Keratinocyte (primary cell): ENCODE measurements around the gene RSKR. TPM values are rescaled to one million over a fixed set of nuclear protein-coding genes. Genes with fewer than 3 reads are reported as not detected.
"Not testable (repeated sequence)": the region's sequence is repeated elsewhere in the genome, so short reads cannot be mapped to it uniquely, and the experiment has no call there.

Experiments used
- DNase-seq: peaks from one replicate; pipeline ENCODE4 v3.0.0-alpha.2; 2011; ENCODE audit warnings: low read depth, missing footprints, low spot score
- FAIRE-seq: peaks from 2 replicates; lab custom pipeline; 2011; peaks lifted over from hg19 to GRCh38; lab: Jason Lieb, UNC
- H2AFZ ChIP-seq: 2 replicates; pipeline ENCODE4 v1.6.0; 2012; ENCODE audit warnings: low read length, control low read depth, inconsistent platforms; ENCODE audit not compliant: control insufficient read depth
- H3K27ac ChIP-seq: 2 replicates; pipeline ENCODE4 v1.5.1; 2011; ENCODE audit warnings: low read length; ENCODE audit not compliant: control insufficient read depth, insufficient read depth
- H3K27me3 ChIP-seq: 3 replicates; pipeline ENCODE4 v1.6.0; 2011; ENCODE audit warnings: low read length; ENCODE audit not compliant: control insufficient read depth, insufficient read depth; ENCODE audit errors: extremely low read depth
- H3K36me3 ChIP-seq, 2 experiments: 2 replicates in 1 of 2; 3 replicates in 1 of 2; pipeline ENCODE4 v1.5.1; 2011; ENCODE audit warnings: low read length in 2 of 2, mild to moderate bottlenecking in 1 of 2; ENCODE audit not compliant: control insufficient read depth in 2 of 2, insufficient read depth in 2 of 2; ENCODE audit errors: extremely low read depth in 1 of 2
- H3K4me1 ChIP-seq: 3 replicates; pipeline ENCODE4 v1.5.1; 2011; ENCODE audit warnings: low read length; ENCODE audit not compliant: control insufficient read depth, insufficient read depth; ENCODE audit errors: extremely low read depth
- H3K4me2 ChIP-seq: 3 replicates; pipeline ENCODE4 v1.6.0; 2011; ENCODE audit warnings: low read depth, low read length; ENCODE audit not compliant: control insufficient read depth, insufficient read depth; ENCODE audit errors: extremely low read depth
- H3K4me3 ChIP-seq, 3 experiments: fragments of 200-600 bp in 1 of 3; sonication (generic) in 1 of 3; 2 replicates in 2 of 3; 3 replicates in 1 of 3; pipeline ENCODE4 v1.5.1; 2011 to 2016; ENCODE audit warnings: low read length in 3 of 3, mild to moderate bottlenecking in 3 of 3, control low read depth in 2 of 3, inconsistent platforms in 1 of 3, low read depth in 1 of 3, mixed read lengths in 1 of 3, mixed run types in 1 of 3, moderate library complexity in 1 of 3; ENCODE audit not compliant: control insufficient read depth in 2 of 3, insufficient read depth in 2 of 3; ENCODE audit errors: extremely low read depth in 1 of 3
- H3K79me2 ChIP-seq: 2 replicates; pipeline ENCODE4 v1.6.0; 2012; ENCODE audit warnings: low read length; ENCODE audit not compliant: control insufficient read depth, insufficient read depth
- H3K9ac ChIP-seq: 3 replicates; pipeline ENCODE4 v1.6.0; 2011; ENCODE audit warnings: low read length; ENCODE audit not compliant: control insufficient read depth, insufficient read depth; ENCODE audit errors: extremely low read depth
- H3K9me1 ChIP-seq: 3 replicates; pipeline ENCODE4 v1.6.0; 2011; ENCODE audit warnings: low read length; ENCODE audit not compliant: control insufficient read depth, insufficient read depth; ENCODE audit errors: extremely low read depth
- H3K9me3 ChIP-seq: 2 replicates; pipeline ENCODE4 v1.5.1; 2012; ENCODE audit warnings: low read depth, low read length; ENCODE audit not compliant: control insufficient read depth
- H4K20me1 ChIP-seq: 3 replicates; pipeline ENCODE4 v1.6.0; 2011; ENCODE audit warnings: low read length; ENCODE audit not compliant: control insufficient read depth, insufficient read depth; ENCODE audit errors: extremely low read depth
- CTCF ChIP-seq, 3 experiments: IDR thresholded peaks in 1 of 3; conservative IDR thresholded peaks in 1 of 3; optimal IDR thresholded peaks in 1 of 3; 2 replicates in 2 of 3; 3 replicates in 1 of 3; pipeline versions ENCODE3 to v1.5.1; 2011; ENCODE audit warnings: low read length in 3 of 3, mild to moderate bottlenecking in 3 of 3, moderate library complexity in 2 of 3, control low read depth in 1 of 3, inconsistent platforms in 1 of 3; ENCODE audit not compliant: insufficient read depth in 2 of 3; ENCODE audit errors: extremely low read depth in 1 of 3
- EZH2 ChIP-seq: IDR thresholded peaks from one replicate; pipeline ENCODE4 v1.6.1; 2012; ENCODE audit warnings: inconsistent platforms, mild to moderate bottlenecking, low read length, moderate library complexity
- dilution Hi-C: fragments of 300-500 bp; cut with MboI; formaldehyde crosslinking; loops from one replicate; pipeline ENCODE4 v1.7.0; 2020; ENCODE audit warnings: low sequenced_read_pairs; ENCODE audit not compliant: extremely low pct_ligation_motif_present
- polyA plus RNA-seq, 5 experiments: library from polyadenylated mRNA; depleted of rRNA in 3 of 5; stranded (reverse) in 3 of 5; stranded (forward) in 1 of 5; unstranded in 1 of 5; fragments of >200 nt; gene quantifications; 1 replicate in 1 of 5; 2 replicates in 3 of 5; 3 replicates in 1 of 5; pipeline versions ENCODE4 v1.2.1 to v1.2.3, GENCODE V29; 2011 to 2012; ENCODE audit warnings: missing spikeins in 2 of 5, low read depth in 1 of 5, low replicate concordance in 1 of 5

The RSKR gene
- polyA plus RNA-seq, 1 donor (not counting 4 experiments of a cell fraction or from before 2014, with no cell fraction given): 6.6 TPM

DNA sequence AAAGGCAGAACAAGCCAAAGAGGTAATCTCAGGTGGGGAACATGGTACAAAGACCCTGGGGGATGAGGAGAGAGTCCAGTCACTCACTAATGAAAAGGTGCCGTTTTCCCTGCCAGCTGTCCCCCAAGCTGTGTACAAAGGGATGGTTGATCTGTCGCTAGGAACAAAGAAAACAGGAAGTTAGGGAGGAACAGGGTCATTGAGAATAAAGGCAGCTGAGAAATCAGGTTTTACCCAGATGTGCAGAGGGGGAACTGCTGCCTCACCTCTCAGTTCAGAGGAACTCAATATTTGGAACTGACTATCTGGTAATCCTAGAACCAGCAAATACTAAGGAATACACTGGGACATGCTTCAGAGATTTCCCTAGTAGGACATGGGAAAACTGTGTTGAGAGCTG lies 1.5 kb downstream of the RSKR start:
- no peak overlapping the region for H3K27ac ChIP-seq
- H3K27me3 ChIP-seq: no peaks in the 10 kb centered on the region
- dilution Hi-C loops: no loop called here
- no peaks in the 10 kb centered on the region for H3K9me3 ChIP-seq
- H2AFZ ChIP-seq: no peak overlapping the region
- no peak overlapping the region for H3K4me3 ChIP-seq
- no peak overlapping the region for H3K9ac ChIP-seq
- no peaks in the 10 kb centered on the region for H3K9me1 ChIP-seq
- FAIRE-seq (no peak), DNase-seq (no peak)
- H3K79me2 ChIP-seq: no peaks in the 10 kb centered on the region
- H3K4me2 ChIP-seq: no peak overlapping the region
- TF ChIP-seq CTCF (optimal IDR thresholded peaks at IDR 0.05 in 1 of 3, IDR thresholded peaks at IDR 0.05 in 1 of 3, conservative IDR thresholded peaks at IDR 0.05 in 1 of 3; ENCODE audit: extremely low read depth in 1 of 3, insufficient read depth in 2 of 3, low read length in 3 of 3): no peak
- no peaks in the 10 kb centered on the region for H4K20me1 ChIP-seq
- no peaks in the 10 kb centered on the region for H3K4me1 ChIP-seq
- H3K36me3 ChIP-seq: peaks cover 42 to 47% of the 10 kb centered on the region in 2 experiments

DNA sequence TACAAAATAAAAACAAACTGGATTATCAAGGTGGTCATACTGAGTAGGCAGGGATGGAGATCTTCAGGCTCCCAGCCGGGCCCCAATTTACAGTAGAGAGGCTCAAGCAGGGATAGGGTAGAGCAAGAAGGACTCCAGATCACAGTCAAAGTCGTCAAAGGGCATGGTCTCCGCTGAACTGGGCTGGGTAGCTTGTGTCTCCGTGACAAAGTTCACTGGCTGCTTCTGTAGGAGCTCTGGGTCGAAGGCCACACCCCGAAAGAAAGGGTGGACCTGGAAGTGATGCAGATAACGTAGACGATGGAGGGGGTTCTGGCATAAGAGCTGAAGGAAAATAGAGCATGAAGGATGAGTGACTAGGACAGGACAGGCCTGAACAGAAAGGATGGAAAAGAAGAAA lies 3.6 kb downstream of the RSKR start:
- Histone ChIP-seq H3K4me3 (no peak overlapping the region), H3K9me1 (no peaks in the 10 kb centered on the region), H3K79me2 (no peaks in the 10 kb centered on the region), H3K27me3 (no peaks in the 10 kb centered on the region), H3K27ac (no peak overlapping the region), H4K20me1 (no peaks in the 10 kb centered on the region), H3K36me3 (peaks cover 27 to 29% of the 10 kb centered on the region in 2 experiments), H2AFZ (no peak overlapping the region), H3K9me3 (no peaks in the 10 kb centered on the region), H3K4me2 (no peak overlapping the region), H3K4me1 (no peaks in the 10 kb centered on the region), H3K9ac (no peak overlapping the region)
- DNase-seq (no peak), FAIRE-seq (no peak)
- dilution Hi-C loops: no loop called here
- TF ChIP-seq EZH2 (no peak), CTCF (optimal IDR thresholded peaks at IDR 0.05 in 1 of 3, IDR thresholded peaks at IDR 0.05 in 1 of 3, conservative IDR thresholded peaks at IDR 0.05 in 1 of 3; ENCODE audit: extremely low read depth in 1 of 3, insufficient read depth in 2 of 3, low read length in 3 of 3) (no peak)

GRCh38 chr17:28604031-28604430 lies 10.0 kb downstream of the RSKR start:
- H3K9me1 ChIP-seq, H2AFZ ChIP-seq, H4K20me1 ChIP-seq, dilution Hi-C loops, DNase-seq, H3K4me1 ChIP-seq, H3K79me2 ChIP-seq, H3K9me3 ChIP-seq, H3K27ac ChIP-seq, H3K36me3 ChIP-seq, H3K4me3 ChIP-seq, FAIRE-seq, H3K9ac ChIP-seq, H3K4me2 ChIP-seq, H3K27me3 ChIP-seq: not testable (repeated sequence)
